NCI-H82 treated with DMSO at 0.1 percent for 48 hours (cell line): ENCODE data around the gene RPS6KB1.
"Not testable (repeated sequence)": the region's sequence is repeated elsewhere in the genome, so short reads cannot be mapped to it uniquely, and the experiment has no call there.

Source experiments
- DNase-seq: peaks from one replicate; lab custom pipeline; 2025; ENCODE audit not compliant: unreplicated experiment; lab: John Stamatoyannopoulos, UW

The RPS6KB1 gene

GRCh38 chr17:59940697-59941096 lies 47.8 kb downstream of the RPS6KB1 start:
- DNase-seq: not testable (repeated sequence)

GRCh38 chr17:59941131-59941530 lies 48.2 kb downstream of the RPS6KB1 start:
- DNase-seq: no peak

GRCh38 chr17:59946433-59946832 lies 53.5 kb downstream of the RPS6KB1 start:
- DNase-seq: not testable (repeated sequence)

GRCh38 chr17:59947310-59947709 lies 54.4 kb downstream of the RPS6KB1 start:
- DNase-seq: not testable (repeated sequence)

- DNase-seq: no peak
Observed at GRCh38 chr17:59950049-59950448, 57.1 kb downstream of the RPS6KB1 start.

- DNase-seq: no peak
Observed at GRCh38 chr17:59954856-59955255, 61.9 kb downstream of the RPS6KB1 start.

GRCh38 chr17:59959574-59959973 lies 66.7 kb downstream of the RPS6KB1 start:
- DNase-seq: not testable (repeated sequence)

- no peak for DNase-seq
Observed at GRCh38 chr17:59962739-59963318, 69.9 kb downstream of the RPS6KB1 start.

GRCh38 chr17:59963738-59964481 lies 71.0 kb downstream of the RPS6KB1 start:
- no peak for DNase-seq

GRCh38 chr17:59964482-59965328 lies 71.8 kb downstream of the RPS6KB1 start, which contains the start of gene RNFT1:
RNFT1 (minus strand) TSS chr17:59964740; CDS start chr17:59964663, 77 bp downstream.
- DNase-seq: peak; percentile 31

GRCh38 chr17:59971771-59972170 lies 78.8 kb downstream of the RPS6KB1 start:
- DNase-seq: not testable (repeated sequence)

GRCh38 chr17:59972778-59973177 lies 79.9 kb downstream of the RPS6KB1 start:
- DNase-seq: no peak

GRCh38 chr17:59973483-59973882 lies 80.6 kb downstream of the RPS6KB1 start:
- DNase-seq: not testable (repeated sequence)

- DNase-seq: not testable (repeated sequence)
Observed at GRCh38 chr17:59975166-59975565, 82.2 kb downstream of the RPS6KB1 start.

GRCh38 chr17:59996608-59997007 lies 103.7 kb downstream of the RPS6KB1 start:
- not testable (repeated sequence) for DNase-seq
